Measurements from ENCODE around the gene MRPL37. TPM values are rescaled to one million over a fixed set of nuclear protein-coding genes. Genes with fewer than 3 reads are reported as not detected.

Gene MRPL37
- total and polyA plus RNA-seq, 2 of the 4 experiments (the other 2 are of a cell fraction): 42.8 to 132 TPM

DNA sequence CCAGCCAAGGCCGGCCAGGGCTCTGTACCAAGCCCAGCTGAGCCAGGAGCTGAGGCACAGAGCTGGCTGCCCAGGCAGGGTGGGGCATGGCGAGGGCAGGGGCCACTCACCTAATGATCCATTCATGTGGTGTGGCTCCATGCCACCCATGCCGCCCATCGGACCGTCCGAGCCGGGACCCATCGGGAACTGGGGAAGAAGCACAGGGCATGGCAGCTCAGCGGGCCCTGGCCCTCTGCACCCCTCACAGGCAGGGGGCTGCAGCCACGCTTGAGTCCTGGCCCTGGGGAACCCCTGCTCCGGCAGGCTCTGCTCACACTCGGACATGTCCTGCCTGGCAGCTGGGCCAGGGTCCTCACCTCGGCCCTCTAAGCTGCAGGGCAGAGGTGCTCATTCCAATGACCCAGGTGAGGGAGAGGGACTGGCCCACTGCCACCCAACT is 28.7 kb downstream of the MRPL37 start:
- no peak overlapping the region for H3K9ac ChIP-seq (ENCODE audit: low read depth, low read length)
- H3K9me3 ChIP-seq (ENCODE audit: control insufficient read depth, insufficient read depth, low read length): no peaks in the 10 kb centered on the region
- H4K8ac ChIP-seq (ENCODE audit: low read depth in 2 of 2, low read length in 2 of 2): no peak overlapping the region
- H3K27me3 ChIP-seq (ENCODE audit: control insufficient read depth, insufficient read depth, low read length): no peaks in the 10 kb centered on the region
- TF ChIP-seq SMC3 (IDR thresholded peaks at IDR 0.05; ENCODE audit: low read depth, low read length): no peak
- no peak for TF ChIP-seq CEBPB (IDR thresholded peaks at IDR 0.05; ENCODE audit: low read depth, low read length)
- TF ChIP-seq MAFK (IDR thresholded peaks at IDR 0.05; ENCODE audit: low read depth, low read length): no peak
- TF ChIP-seq, protein P1, sequence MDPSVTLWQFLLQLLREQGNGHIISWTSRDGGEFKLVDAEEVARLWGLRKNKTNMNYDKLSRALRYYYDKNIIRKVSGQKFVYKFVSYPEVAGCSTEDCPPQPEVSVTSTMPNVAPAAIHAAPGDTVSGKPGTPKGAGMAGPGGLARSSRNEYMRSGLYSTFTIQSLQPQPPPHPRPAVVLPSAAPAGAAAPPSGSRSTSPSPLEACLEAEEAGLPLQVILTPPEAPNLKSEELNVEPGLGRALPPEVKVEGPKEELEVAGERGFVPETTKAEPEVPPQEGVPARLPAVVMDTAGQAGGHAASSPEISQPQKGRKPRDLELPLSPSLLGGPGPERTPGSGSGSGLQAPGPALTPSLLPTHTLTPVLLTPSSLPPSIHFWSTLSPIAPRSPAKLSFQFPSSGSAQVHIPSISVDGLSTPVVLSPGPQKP (IDR thresholded peaks at IDR 0.05; ENCODE audit: borderline replicate concordance, low read depth, low read length): no peak
- H3K4me2 ChIP-seq (ENCODE audit: low read depth, low read length): no peak overlapping the region
- no peak overlapping the region for H3K18ac ChIP-seq (ENCODE audit: low read depth, low read length)
- no peak overlapping the region for H2BK5ac ChIP-seq (ENCODE audit: low read depth, low read length, poor library complexity, severe bottlenecking)
- H4K5ac ChIP-seq (ENCODE audit: low read depth, low read length): no peak overlapping the region
- H2BK20ac ChIP-seq (ENCODE audit: low read depth, low read length): no peak overlapping the region
- intact Hi-C loops (cut with micrococcal nuclease) (loop anchor here (10.0 kb wide), 1 partner anchor 176 kb away; the partner anchor contains the start of gene SSBP3), dilution Hi-C loops (cut with HindIII; ENCODE audit: low sequenced_read_pairs, unreplicated experiment) (no loop called here), in situ Hi-C loops (cut with MboI; ENCODE audit: low sequenced_read_pairs) (no loop called here)
- 97% methylated on average over 7 of the region's 13 CpGs; no CpG with 5 or more reads in 1 of the 2 experiments for WGBS, 2 experiments (ENCODE audit: extremely low coverage in 2 of 2, insufficient read length in 1 of 2)
- H2AK9ac ChIP-seq (replicated peaks; ENCODE audit: low read depth, low read length, poor library complexity): peak overlapping the region; percentile 5
- no peak overlapping the region; the same call in 1 of the 2 replicates for H3K4ac ChIP-seq (ENCODE audit: low read depth, low read length)
- no peak overlapping the region for H2BK120ac ChIP-seq (ENCODE audit: low read depth, low read length)
- BruUV-seq (replicated peaks): no TSS peak
- CTCF ChIA-PET: no interaction called here
- POLR2A ChIA-PET (ENCODE audit: unreplicated experiment): no interaction called here
- peak overlapping the region; percentile 49; the same call in 1 of the 2 replicates for H3K27ac ChIP-seq (ENCODE audit: insufficient read depth, low read length)
- no peak overlapping the region for H3K56ac ChIP-seq (ENCODE audit: extremely low read depth, insufficient read depth, low read length)
- peak overlapping the region; percentile 43; the same call in 1 of the 2 replicates for H4K91ac ChIP-seq (ENCODE audit: insufficient read depth, low read depth, low read length)
- H3K79me1 ChIP-seq (ENCODE audit: low read depth in 1 of 2, low read length in 2 of 2): no peaks in the 10 kb centered on the region; a peak in 1 of 4 replicates
- no peak overlapping the region for H3K23ac ChIP-seq (ENCODE audit: low read depth, low read length)
- peaks cover 17% of the 10 kb centered on the region for H3K36me3 ChIP-seq (ENCODE audit: control insufficient read depth, insufficient read depth, low read length)
- peaks cover 11% of the 10 kb centered on the region; the same call in 1 of the 2 replicates for H3K9me1 ChIP-seq (ENCODE audit: insufficient read depth, low read length)
- DNase-seq: no peak
- ATAC-seq (ENCODE audit: low read depth): no peak
- H3K4me3 ChIP-seq (ENCODE audit: insufficient read depth, low read depth, low read length): no peak overlapping the region
- no peak overlapping the region for H2BK15ac ChIP-seq (ENCODE audit: low read depth, low read length)
- no peak overlapping the region for H2AFZ ChIP-seq (replicated peaks; ENCODE audit: low read length, poor library complexity)
- peaks cover 22% of the 10 kb centered on the region for H3K4me1 ChIP-seq (ENCODE audit: control insufficient read depth, insufficient read depth, low read length)
- H4K20me1 ChIP-seq (ENCODE audit: insufficient read depth, low read length): no peaks in the 10 kb centered on the region
- no peak overlapping the region for H3K14ac ChIP-seq (replicated peaks; ENCODE audit: low read depth, low read length)
- H2AK5ac ChIP-seq (ENCODE audit: low read depth, low read length): no peak overlapping the region

Data from IMR-90 (cell line).